ENCODE measurements around the gene PRKN.

PRKN gene

GRCh38 chr6:161832622-161833021 is 894.9 kb downstream of the PRKN start:
- TF ChIP-seq CTCF (conservative IDR thresholded peaks at IDR 0.05; ENCODE audit: low read depth, low read length) = no peak
- no peaks in the 10 kb centered on the region for H3K36me3 ChIP-seq (ENCODE audit: insufficient read depth)
- no peak overlapping the region for H3K27ac ChIP-seq
- no peak overlapping the region for H2AFZ ChIP-seq (ENCODE audit: low read depth)
- H3K4me1 ChIP-seq (ENCODE audit: low read depth, poor library complexity, severe bottlenecking) = no peaks in the 10 kb centered on the region
- H4K20me1 ChIP-seq (ENCODE audit: insufficient read depth) = no peaks in the 10 kb centered on the region
- H3K27me3 ChIP-seq (ENCODE audit: insufficient read depth, low read depth) = no peaks in the 10 kb centered on the region
- no peak overlapping the region for H3K4me3 ChIP-seq (IDR thresholded peaks at IDR 0.05; ENCODE audit: insufficient read depth, low read depth, low read length)
- no peaks in the 10 kb centered on the region for H3K79me2 ChIP-seq (ENCODE audit: insufficient read depth, low read depth)
- H3K4me2 ChIP-seq = no peak overlapping the region
- H3K9ac ChIP-seq = no peak overlapping the region

GRCh38 chr6:161830866-161831616 is 896.5 kb downstream of the PRKN start:
- H3K79me2 ChIP-seq (ENCODE audit: insufficient read depth, low read depth) = no peaks in the 10 kb centered on the region
- no peak overlapping the region for H3K4me3 ChIP-seq (IDR thresholded peaks at IDR 0.05; ENCODE audit: insufficient read depth, low read depth, low read length)
- H3K4me1 ChIP-seq (ENCODE audit: low read depth, poor library complexity, severe bottlenecking) = no peaks in the 10 kb centered on the region
- H3K27ac ChIP-seq = no peak overlapping the region
- no peaks in the 10 kb centered on the region for H3K27me3 ChIP-seq (ENCODE audit: insufficient read depth, low read depth)
- no peaks in the 10 kb centered on the region for H4K20me1 ChIP-seq (ENCODE audit: insufficient read depth)
- H3K36me3 ChIP-seq (ENCODE audit: insufficient read depth) = no peaks in the 10 kb centered on the region
- no peak overlapping the region for H3K9ac ChIP-seq
- no peak overlapping the region for H2AFZ ChIP-seq (ENCODE audit: low read depth)
- TF ChIP-seq CTCF (conservative IDR thresholded peaks at IDR 0.05; ENCODE audit: low read depth, low read length) = no peak
- no peak overlapping the region for H3K4me2 ChIP-seq

GRCh38 chr6:161829291-161829729 is 898.3 kb downstream of the PRKN start:
- TF ChIP-seq CTCF (conservative IDR thresholded peaks at IDR 0.05; ENCODE audit: low read depth, low read length) = no peak
- no peak overlapping the region for H3K27ac ChIP-seq
- no peaks in the 10 kb centered on the region for H4K20me1 ChIP-seq (ENCODE audit: insufficient read depth)
- no peak overlapping the region for H3K4me2 ChIP-seq
- no peaks in the 10 kb centered on the region for H3K36me3 ChIP-seq (ENCODE audit: insufficient read depth)
- H3K27me3 ChIP-seq (ENCODE audit: insufficient read depth, low read depth) = no peaks in the 10 kb centered on the region
- H2AFZ ChIP-seq (ENCODE audit: low read depth) = no peak overlapping the region
- H3K79me2 ChIP-seq (ENCODE audit: insufficient read depth, low read depth) = no peaks in the 10 kb centered on the region
- no peak overlapping the region for H3K4me3 ChIP-seq (IDR thresholded peaks at IDR 0.05; ENCODE audit: insufficient read depth, low read depth, low read length)
- no peak overlapping the region for H3K9ac ChIP-seq
- no peaks in the 10 kb centered on the region for H3K4me1 ChIP-seq (ENCODE audit: low read depth, poor library complexity, severe bottlenecking)

GRCh38 chr6:161828355-161828754 is 899.2 kb downstream of the PRKN start:
- H3K27me3 ChIP-seq (ENCODE audit: insufficient read depth, low read depth) = no peaks in the 10 kb centered on the region
- no peak for TF ChIP-seq CTCF (conservative IDR thresholded peaks at IDR 0.05; ENCODE audit: low read depth, low read length)
- H3K4me3 ChIP-seq (IDR thresholded peaks at IDR 0.05; ENCODE audit: insufficient read depth, low read depth, low read length) = no peak overlapping the region
- H3K4me2 ChIP-seq = no peak overlapping the region
- no peaks in the 10 kb centered on the region for H3K36me3 ChIP-seq (ENCODE audit: insufficient read depth)
- no peaks in the 10 kb centered on the region for H4K20me1 ChIP-seq (ENCODE audit: insufficient read depth)
- H2AFZ ChIP-seq (ENCODE audit: low read depth) = no peak overlapping the region
- no peak overlapping the region for H3K27ac ChIP-seq
- H3K4me1 ChIP-seq (ENCODE audit: low read depth, poor library complexity, severe bottlenecking) = no peaks in the 10 kb centered on the region
- H3K79me2 ChIP-seq (ENCODE audit: insufficient read depth, low read depth) = no peaks in the 10 kb centered on the region
- no peak overlapping the region for H3K9ac ChIP-seq
